Activated CD8-positive, alpha-beta T cell treated with anti-CD3 and anti-CD28 coated beads, Interleukin-2, amount 10 ng/mL, durations not matched to agents 7 days and 5 days (primary cell): ENCODE data around the gene SLC1A4. TPM values are rescaled to one million over a fixed set of nuclear protein-coding genes. Genes with fewer than 3 reads are reported as not detected.

Experiments used
- ATAC-seq: fragments of 150-1000 bp; cut with Tn5 transposase; one replicate; pipeline ENCODE4 v1.10.0; 2021; ENCODE audit warnings: moderate library complexity
- CTCF ChIA-PET: fragments of 350-600 bp; sonication (Branson Sonifier 250); formaldehyde crosslinking; loops from one replicate; lab custom pipeline; 2021; ENCODE audit warnings: antibody characterized with exemption; lab: Charles Lee
- POLR2A ChIA-PET: fragments of 350-600 bp; sonication (Branson Sonifier 250); formaldehyde crosslinking; loops from one replicate; lab custom pipeline; 2021; ENCODE audit warnings: antibody characterized with exemption; lab: Charles Lee
- DNase-seq: peaks from one replicate; pipeline ENCODE4 v3.0.0-alpha.2; 2020
- H3K27ac Mint-ChIP-seq: one replicate; pipeline ENCODE4 v1.8.0; 2021; ENCODE audit warnings: mild to moderate bottlenecking, mixed read lengths
- H3K27me3 Mint-ChIP-seq: one replicate; pipeline ENCODE4 v1.8.0; 2021; ENCODE audit warnings: low read depth, mixed read lengths
- H3K36me3 Mint-ChIP-seq: one replicate; pipeline ENCODE4 v1.8.0; 2021; ENCODE audit warnings: low read depth, mixed read lengths
- H3K4me1 Mint-ChIP-seq: one replicate; pipeline ENCODE4 v1.8.0; 2021; ENCODE audit warnings: low read depth, mixed read lengths
- H3K4me3 Mint-ChIP-seq: one replicate; pipeline ENCODE4 v1.8.0; 2021; ENCODE audit warnings: mild to moderate bottlenecking, mixed read lengths
- H3K9me3 Mint-ChIP-seq: one replicate; pipeline ENCODE4 v1.8.0; 2022; ENCODE audit warnings: mixed read lengths; ENCODE audit not compliant: insufficient read depth
- total RNA-seq, 2 experiments: library from RNA; stranded (reverse); gene quantifications; one replicate each; pipeline ENCODE4 v1.2.3, GENCODE V29; 2021

Gene SLC1A4
- total RNA-seq, 2 experiments from 2014 or later, result 48.8 to 50.1 TPM

GRCh38 chr2:65055422-65056214 is 66.4 kb downstream of the SLC1A4 start:
- H3K27me3 Mint-ChIP-seq, result peaks cover 2% of the 10 kb centered on the region
- H3K9me3 Mint-ChIP-seq, result peaks cover 6% of the 10 kb centered on the region
- H3K27ac Mint-ChIP-seq, result peak overlapping the region; percentile 88
- ChIA-PET POLR2A (interaction anchor here (0.8 to 4.8 kb wide), 5 partner anchors 13 to 172 kb away, joined by 3 to 21 read pairs (median 3); partner anchors contain the start of genes ACTR2 and RAB1A), CTCF (interaction anchor here (1.0 to 4.5 kb wide), 17 partner anchors 10 to 533 kb away, joined by 3 to 37 read pairs (median 4); partner anchors contain the start of genes RAB1A and SLC1A4)
- H3K4me3 Mint-ChIP-seq, result peak overlapping the region; percentile 95
- DNase-seq (no peak), ATAC-seq (peak; percentile 46)
- H3K36me3 Mint-ChIP-seq, result peaks cover 11% of the 10 kb centered on the region
- H3K4me1 Mint-ChIP-seq, result peaks cover 58% of the 10 kb centered on the region

DNA sequence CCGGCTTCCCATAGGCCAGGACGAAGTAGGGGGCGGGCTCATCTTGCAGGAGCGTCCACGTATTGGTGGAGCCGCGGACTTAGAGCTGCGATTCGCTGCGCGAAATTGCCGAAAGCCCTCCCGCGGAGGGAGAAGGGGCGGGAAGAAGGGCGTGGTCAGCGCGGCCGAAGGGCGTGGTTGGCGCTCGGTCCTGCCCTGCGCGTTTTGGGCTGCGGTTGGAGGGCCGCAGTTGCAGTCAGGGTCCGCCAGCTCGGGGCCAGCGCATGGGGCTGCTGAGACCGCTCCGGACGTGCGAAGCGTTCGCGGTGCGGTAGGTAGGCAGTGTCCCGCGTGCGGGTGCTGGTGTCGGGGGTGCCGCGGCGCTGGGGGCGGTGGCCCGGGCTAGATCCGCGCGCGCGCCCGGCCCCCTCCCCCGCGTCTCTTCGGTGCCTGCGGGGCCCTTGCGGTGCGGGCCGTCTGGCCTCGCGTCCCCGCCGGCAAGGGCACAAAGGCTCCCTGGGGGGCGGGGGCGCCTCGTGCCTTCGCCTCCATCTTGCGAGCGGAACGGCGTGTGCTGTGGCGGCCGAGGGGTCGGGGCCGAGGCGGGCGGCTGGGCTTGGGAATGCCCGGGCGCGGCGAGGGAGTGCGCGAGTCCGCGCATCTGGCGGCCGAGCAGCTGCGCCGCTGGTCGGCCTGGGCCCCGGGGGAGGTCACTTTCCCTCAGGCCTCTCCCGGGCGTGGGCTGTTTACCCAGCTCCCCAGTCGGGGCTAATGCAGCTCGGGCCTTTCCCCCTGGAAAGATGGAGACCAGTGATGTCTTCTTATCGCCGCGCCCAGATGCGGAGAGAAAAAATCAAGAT is 67.2 kb downstream of the SLC1A4 start, which contains the start of gene CEP68:
Gene CEP68 (plus strand): TSS at position 202 of the 839 bp plus-strand sequence. CDS start 13,029 bp downstream, outside the sequence.
- H3K4me3 Mint-ChIP-seq, result peak within 1 kb of the TSS; percentile 95
- CTCF ChIA-PET, result interaction anchor here (1.0 to 4.5 kb wide), 16 partner anchors 9 to 534 kb away, joined by 3 to 37 read pairs (median 4); partner anchors contain the start of genes RAB1A and SLC1A4
- ATAC-seq, result peak; percentile 95

DNA sequence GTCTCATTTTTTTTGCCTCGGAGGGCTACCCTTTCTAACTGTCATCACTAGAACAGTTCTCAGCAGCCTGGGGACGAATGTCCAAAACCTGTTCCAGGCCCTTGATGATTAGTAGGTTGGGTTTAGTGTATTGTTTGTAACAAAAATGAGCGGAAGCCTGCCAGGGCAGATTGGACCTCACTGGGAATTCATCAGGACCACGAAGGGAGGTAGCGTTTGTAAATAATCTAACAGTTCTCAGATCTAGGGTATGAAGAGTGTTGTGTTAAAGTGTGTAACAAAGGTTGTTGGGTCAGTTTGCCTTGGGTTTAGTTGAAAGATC is 67.8 kb downstream of the SLC1A4 start:
- Mint-ChIP-seq H3K4me1 (peaks cover 57% of the 10 kb centered on the region), H3K4me3 (peak overlapping the region; percentile 84), H3K36me3 (peaks cover under 1% of the 10 kb centered on the region), H3K27me3 (no peaks in the 10 kb centered on the region), H3K9me3 (no peaks in the 10 kb centered on the region), H3K27ac (peak overlapping the region; percentile 85)
- ATAC-seq (no peak), DNase-seq (no peak)
- POLR2A ChIA-PET, result interaction anchor here (0.6 to 4.8 kb wide), 5 partner anchors 15 to 170 kb away, joined by 3 to 21 read pairs (median 3); partner anchors contain the start of genes ACTR2 and RAB1A
- CTCF ChIA-PET, result interaction anchor here (1.0 to 3.5 kb wide), 4 partner anchors 32 to 139 kb away, joined by 3 to 22 read pairs (median 7); partner anchors contain the start of gene RAB1A

More for the DNA sequence above, 67.2 kb downstream of the SLC1A4 start, which contains the start of gene CEP68:
- peaks cover 4% of the 10 kb centered on the region for H3K36me3 Mint-ChIP-seq
- H3K4me1 Mint-ChIP-seq, result peaks cover 58% of the 10 kb centered on the region
- POLR2A ChIA-PET, result interaction anchor here (1.0 to 4.8 kb wide), 5 partner anchors 14 to 171 kb away, joined by 3 to 21 read pairs (median 4); partner anchors contain the start of genes ACTR2 and RAB1A
- DNase-seq, result peak; percentile 98
- no peaks in the 10 kb centered on the region for H3K27me3 Mint-ChIP-seq
- peaks cover 1% of the 10 kb centered on the region for H3K9me3 Mint-ChIP-seq
- peak within 1 kb of the TSS; percentile 88 for H3K27ac Mint-ChIP-seq

DNA sequence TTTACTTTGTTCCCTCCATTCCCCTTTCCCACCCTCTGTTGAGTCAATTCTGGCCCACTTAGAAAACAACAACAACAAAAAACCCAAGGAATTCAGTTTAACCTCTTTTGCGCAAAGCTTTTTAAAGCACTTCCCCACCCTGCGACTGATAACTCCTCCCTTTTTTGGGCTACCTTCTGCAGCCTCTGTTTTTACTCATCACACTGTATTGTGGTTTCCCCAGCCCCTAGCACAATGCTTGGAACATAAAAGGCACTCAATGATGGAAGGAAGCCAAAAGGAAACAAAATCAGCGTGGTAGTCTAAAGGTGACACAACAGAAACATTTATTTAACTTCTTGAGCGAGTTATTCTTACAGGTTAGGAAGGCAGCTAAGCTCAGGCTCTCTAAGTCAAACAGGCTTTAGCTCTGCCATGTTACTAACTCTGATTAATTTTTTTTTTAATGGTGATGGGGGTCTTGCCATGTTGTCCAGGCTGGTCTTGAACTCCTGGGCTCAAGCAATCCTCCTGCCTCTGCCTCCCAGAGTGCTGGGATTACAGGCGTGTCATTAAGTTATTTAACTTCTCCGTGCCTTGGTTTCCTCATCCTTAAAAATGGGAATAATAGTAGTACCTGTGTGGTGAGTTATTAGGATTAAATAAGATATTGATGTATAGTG is 68.3 kb downstream of the SLC1A4 start:
- Mint-ChIP-seq H3K4me3 (peak overlapping the region; percentile 84), H3K36me3 (no peaks in the 10 kb centered on the region), H3K4me1 (peaks cover 54% of the 10 kb centered on the region), H3K9me3 (no peaks in the 10 kb centered on the region), H3K27ac (peak overlapping the region; percentile 85), H3K27me3 (no peaks in the 10 kb centered on the region)
- DNase-seq, result peak; percentile 80
- POLR2A ChIA-PET, result interaction anchor here (0.6 to 4.8 kb wide), 6 partner anchors 15 to 170 kb away, joined by 3 to 21 read pairs (median 3); partner anchors contain the start of genes ACTR2 and RAB1A
- CTCF ChIA-PET, result interaction anchor here (0.8 to 3.5 kb wide), 7 partner anchors 11 to 139 kb away, joined by 3 to 22 read pairs (median 4); partner anchors contain the start of gene RAB1A
- peak; percentile 43 for ATAC-seq

DNA sequence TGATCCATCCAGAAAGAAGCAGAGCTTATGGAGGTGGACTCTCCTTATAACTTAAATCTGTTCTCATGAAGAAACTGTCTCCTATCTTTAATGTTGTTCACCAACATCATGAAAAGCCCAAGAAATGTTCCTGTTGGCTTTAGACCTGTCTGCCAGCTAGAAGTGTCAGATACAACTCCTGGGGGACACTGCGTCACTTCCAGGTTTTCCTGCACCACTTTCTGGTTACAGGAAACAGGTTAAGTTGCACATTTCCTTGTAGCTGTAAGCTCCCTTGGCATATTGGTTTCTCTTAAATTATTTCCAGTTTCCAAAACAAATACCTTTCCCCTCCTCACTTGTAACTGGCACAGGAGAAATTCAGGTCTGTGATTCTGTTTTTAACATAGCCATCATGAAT is 69.9 kb downstream of the SLC1A4 start:
- Mint-ChIP-seq H3K27ac (no peak overlapping the region), H3K27me3 (no peaks in the 10 kb centered on the region), H3K9me3 (no peaks in the 10 kb centered on the region), H3K4me1 (peaks cover 41% of the 10 kb centered on the region), H3K36me3 (no peaks in the 10 kb centered on the region), H3K4me3 (no peak overlapping the region)
- DNase-seq, result no peak
- no peak for ATAC-seq
- POLR2A ChIA-PET, result interaction anchor here (4.8 kb wide), 1 partner anchor 168 kb away, joined by 21 read pairs; the partner anchor contains the start of gene ACTR2
- CTCF ChIA-PET, result interaction anchor here (1.1 to 2.0 kb wide), 6 partner anchors 9 to 128 kb away, joined by 3 to 10 read pairs (median 6); partner anchors contain the start of gene RAB1A

GRCh38 chr2:65061146-65061909 is 72.1 kb downstream of the SLC1A4 start:
- Mint-ChIP-seq H3K4me1 (peaks cover 36% of the 10 kb centered on the region), H3K27me3 (no peaks in the 10 kb centered on the region), H3K27ac (no peak overlapping the region), H3K36me3 (no peaks in the 10 kb centered on the region), H3K9me3 (no peaks in the 10 kb centered on the region), H3K4me3 (no peak overlapping the region)
- ChIA-PET POLR2A (no interaction called here), CTCF (interaction anchor here (0.7 kb wide), 1 partner anchor 8 kb away, joined by 5 read pairs; no protein-coding TSS in a partner anchor)
- ATAC-seq (no peak), DNase-seq (no peak)

- ATAC-seq, result no peak
Measured at GRCh38 chr2:65061910-65062339, 72.7 kb downstream of the SLC1A4 start.

DNA sequence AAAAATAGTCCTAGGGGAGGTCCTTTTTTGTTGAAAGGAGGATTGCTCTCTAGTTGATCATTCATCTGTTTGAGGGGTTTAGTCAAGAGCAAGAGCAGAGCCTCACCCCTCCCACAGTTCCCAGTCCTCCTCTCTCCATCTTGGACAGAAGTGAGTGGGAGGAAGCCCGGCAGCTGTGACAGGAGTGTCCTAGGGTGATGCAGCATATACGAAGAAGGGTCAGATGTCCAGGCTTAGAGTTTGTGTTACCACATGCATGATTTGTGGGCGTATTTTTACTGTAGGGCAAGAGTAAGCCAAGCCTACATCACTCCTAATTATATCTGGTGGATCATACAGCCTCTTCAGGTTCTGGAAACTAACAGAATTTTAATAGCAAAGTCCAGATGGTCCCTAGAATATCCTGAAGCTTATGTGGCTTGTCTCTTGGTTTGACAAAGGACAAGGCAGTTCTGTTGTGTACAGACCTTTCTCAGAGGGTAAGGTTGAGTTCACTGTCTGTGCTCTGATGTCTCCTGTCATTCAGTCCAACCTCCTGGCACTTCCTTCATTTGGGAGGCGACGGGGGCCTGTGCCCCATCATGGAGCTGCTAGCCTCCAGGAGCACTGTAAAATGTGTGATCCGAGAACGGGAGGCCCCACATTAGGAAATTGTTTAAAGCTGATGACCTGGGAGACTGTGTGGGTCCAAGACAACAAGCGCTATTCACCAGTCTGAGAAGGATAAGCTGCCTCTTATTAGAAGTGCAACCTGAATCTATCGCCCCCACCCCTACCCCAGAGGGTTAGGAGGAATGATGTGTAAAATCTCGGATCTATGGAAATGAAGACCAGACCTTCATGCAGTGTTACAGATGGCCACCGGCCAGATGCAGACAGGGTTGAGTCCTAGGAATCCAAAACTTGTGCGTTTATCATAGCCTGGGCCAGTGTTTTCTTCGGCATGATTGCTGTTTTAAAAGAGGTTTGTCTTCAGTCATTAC is 73.9 kb downstream of the SLC1A4 start:
- H3K4me3 Mint-ChIP-seq, result no peak overlapping the region
- no peak overlapping the region for H3K27ac Mint-ChIP-seq
- no peaks in the 10 kb centered on the region for H3K9me3 Mint-ChIP-seq
- no peaks in the 10 kb centered on the region for H3K36me3 Mint-ChIP-seq
- peaks cover 36% of the 10 kb centered on the region for H3K4me1 Mint-ChIP-seq
- ChIA-PET POLR2A (no interaction called here), CTCF (interaction anchor here (1.0 to 3.9 kb wide), 5 partner anchors 63 to 145 kb away, joined by 3 to 82 read pairs (median 20); partner anchors contain the start of gene RAB1A)
- ATAC-seq (no peak), DNase-seq (no peak)
- H3K27me3 Mint-ChIP-seq, result no peaks in the 10 kb centered on the region

More at GRCh38 chr2:65061910-65062339, 72.7 kb downstream of the SLC1A4 start:
- ChIA-PET CTCF (interaction anchor here (0.7 kb wide), 1 partner anchor 9 kb away, joined by 5 read pairs; no protein-coding TSS in a partner anchor), POLR2A (interaction anchor here (0.6 kb wide), 1 partner anchor 575 kb away, joined by 3 read pairs; no protein-coding TSS in a partner anchor)
- DNase-seq, result no peak
- Mint-ChIP-seq H3K27ac (no peak overlapping the region), H3K4me3 (no peak overlapping the region), H3K36me3 (no peaks in the 10 kb centered on the region), H3K27me3 (no peaks in the 10 kb centered on the region), H3K4me1 (peaks cover 36% of the 10 kb centered on the region), H3K9me3 (no peaks in the 10 kb centered on the region)
